Measurements from ENCODE around the gene PFKFB1.

Gene PFKFB1

GRCh38 chrX:54994099-54994498, at the start of gene PFKFB1:
TSS of gene PFKFB1 (minus strand) at chrX:54994188. CDS start at chrX:54994007, 181 bp downstream.
- no peaks in the 10 kb centered on the region for H3K79me2 ChIP-seq
- no peak for TF ChIP-seq CTCF (IDR thresholded peaks at IDR 0.05)
- H3K4me3 ChIP-seq (ENCODE audit: low read depth, low read length), result no peak within 1 kb of the TSS
- no peak within 1 kb of the TSS for H3K4me2 ChIP-seq (ENCODE audit: low read length)
- H3K36me3 ChIP-seq (ENCODE audit: control insufficient read depth, insufficient read depth, low read length), result no peaks in the 10 kb centered on the region
- H3K4me1 ChIP-seq, result no peaks in the 10 kb centered on the region
- H3K9me3 ChIP-seq (ENCODE audit: control insufficient read depth, low read length), result no peaks in the 10 kb centered on the region
- H2AFZ ChIP-seq, result no peak within 1 kb of the TSS
- no peak within 1 kb of the TSS for H3K9ac ChIP-seq
- no peak within 1 kb of the TSS for H3K27ac ChIP-seq
- no peaks in the 10 kb centered on the region for H3K27me3 ChIP-seq (ENCODE audit: control insufficient read depth, insufficient read depth, low read length)

- Histone ChIP-seq H2AFZ (no peak overlapping the region), H3K9me3 (ENCODE audit: control insufficient read depth, low read length) (no peaks in the 10 kb centered on the region), H3K9ac (no peak overlapping the region), H3K4me2 (ENCODE audit: low read length) (no peak overlapping the region), H3K27me3 (ENCODE audit: control insufficient read depth, insufficient read depth, low read length) (no peaks in the 10 kb centered on the region), H3K36me3 (ENCODE audit: control insufficient read depth, insufficient read depth, low read length) (no peaks in the 10 kb centered on the region), H3K27ac (no peak overlapping the region), H3K4me3 (ENCODE audit: low read depth, low read length) (no peak overlapping the region), H3K79me2 (no peaks in the 10 kb centered on the region), H3K4me1 (no peaks in the 10 kb centered on the region)
- no peak for TF ChIP-seq CTCF (IDR thresholded peaks at IDR 0.05)
Measured at GRCh38 chrX:55041514-55041913, 47.5 kb upstream of the PFKFB1 start.

GRCh38 chrX:55039471-55039870, 45.5 kb upstream of the PFKFB1 start:
- Histone ChIP-seq H3K27ac (no peak overlapping the region), H3K4me1 (no peaks in the 10 kb centered on the region), H3K9me3 (ENCODE audit: control insufficient read depth, low read length) (no peaks in the 10 kb centered on the region), H3K36me3 (ENCODE audit: control insufficient read depth, insufficient read depth, low read length) (no peaks in the 10 kb centered on the region), H3K79me2 (no peaks in the 10 kb centered on the region), H3K4me2 (ENCODE audit: low read length) (no peak overlapping the region), H3K4me3 (ENCODE audit: low read depth, low read length) (no peak overlapping the region), H3K27me3 (ENCODE audit: control insufficient read depth, insufficient read depth, low read length) (no peaks in the 10 kb centered on the region), H2AFZ (no peak overlapping the region), H3K9ac (no peak overlapping the region)
- no peak for TF ChIP-seq CTCF (IDR thresholded peaks at IDR 0.05)

GRCh38 chrX:55033429-55033828, 39.4 kb upstream of the PFKFB1 start:
- Histone ChIP-seq H3K79me2 (no peaks in the 10 kb centered on the region), H3K27me3 (ENCODE audit: control insufficient read depth, insufficient read depth, low read length) (no peaks in the 10 kb centered on the region), H2AFZ (no peak overlapping the region), H3K36me3 (ENCODE audit: control insufficient read depth, insufficient read depth, low read length) (no peaks in the 10 kb centered on the region), H3K4me3 (ENCODE audit: low read depth, low read length) (no peak overlapping the region), H3K9me3 (ENCODE audit: control insufficient read depth, low read length) (no peaks in the 10 kb centered on the region), H3K4me1 (no peaks in the 10 kb centered on the region), H3K9ac (no peak overlapping the region), H3K27ac (no peak overlapping the region), H3K4me2 (ENCODE audit: low read length) (no peak overlapping the region)
- no peak for TF ChIP-seq CTCF (IDR thresholded peaks at IDR 0.05)

All from parathyroid adenoma (tissue), 2 donors.